SJCRH30 (cell line): ENCODE data around the gene PCDHB4. TPM values are rescaled to one million over a fixed set of nuclear protein-coding genes. Genes with fewer than 3 reads are reported as not detected.
"Not testable (repeated sequence)": the region's sequence is repeated elsewhere in the genome, so short reads cannot be mapped to it uniquely, and the experiment has no call there.

Experiments
- DNase-seq, 2 experiments: peaks; one replicate each; pipeline ENCODE4 v3.0.0-alpha.2; 2015 to 2020
- H3K27ac ChIP-seq: fragments of 250-450 bp; sonication (Bioruptor Pico); 2 replicates; pipeline ENCODE4 v1.5.1; 2020; ENCODE audit warnings: mild to moderate bottlenecking, moderate library complexity
- H3K27me3 ChIP-seq: fragments of 250-450 bp; sonication (Bioruptor Pico); 2 replicates; pipeline ENCODE4 v1.5.1; 2020; ENCODE audit warnings: mild to moderate bottlenecking, moderate library complexity
- H3K36me3 ChIP-seq: fragments of 250-450 bp; sonication (Bioruptor Pico); 2 replicates; pipeline ENCODE4 v1.5.1; 2020; ENCODE audit warnings: mild to moderate bottlenecking, moderate library complexity
- H3K4me1 ChIP-seq: fragments of 250-450 bp; sonication (Bioruptor Pico); 2 replicates; pipeline ENCODE4 v1.5.1; 2020; ENCODE audit warnings: mild to moderate bottlenecking, moderate library complexity
- H3K4me3 ChIP-seq: fragments of 250-450 bp; sonication (Bioruptor Pico); 2 replicates; pipeline ENCODE4 v1.5.1; 2020; ENCODE audit warnings: mild to moderate bottlenecking, moderate library complexity
- H3K9me3 ChIP-seq: fragments of 250-450 bp; sonication (Bioruptor Pico); replicated peaks from 2 replicates; pipeline ENCODE4 v1.5.1; 2020; ENCODE audit warnings: mild to moderate bottlenecking, moderate library complexity
- total RNA-seq: library from RNA; depleted of rRNA; stranded (reverse); fragments of >200 nt; shearing (Covaris generic); gene quantifications from 2 replicates; pipeline ENCODE4 v1.2.3, GENCODE V29; 2014

PCDHB4 gene
- total RNA-seq, 1 experiment from 2014 or later: 0.42 TPM

DNA sequence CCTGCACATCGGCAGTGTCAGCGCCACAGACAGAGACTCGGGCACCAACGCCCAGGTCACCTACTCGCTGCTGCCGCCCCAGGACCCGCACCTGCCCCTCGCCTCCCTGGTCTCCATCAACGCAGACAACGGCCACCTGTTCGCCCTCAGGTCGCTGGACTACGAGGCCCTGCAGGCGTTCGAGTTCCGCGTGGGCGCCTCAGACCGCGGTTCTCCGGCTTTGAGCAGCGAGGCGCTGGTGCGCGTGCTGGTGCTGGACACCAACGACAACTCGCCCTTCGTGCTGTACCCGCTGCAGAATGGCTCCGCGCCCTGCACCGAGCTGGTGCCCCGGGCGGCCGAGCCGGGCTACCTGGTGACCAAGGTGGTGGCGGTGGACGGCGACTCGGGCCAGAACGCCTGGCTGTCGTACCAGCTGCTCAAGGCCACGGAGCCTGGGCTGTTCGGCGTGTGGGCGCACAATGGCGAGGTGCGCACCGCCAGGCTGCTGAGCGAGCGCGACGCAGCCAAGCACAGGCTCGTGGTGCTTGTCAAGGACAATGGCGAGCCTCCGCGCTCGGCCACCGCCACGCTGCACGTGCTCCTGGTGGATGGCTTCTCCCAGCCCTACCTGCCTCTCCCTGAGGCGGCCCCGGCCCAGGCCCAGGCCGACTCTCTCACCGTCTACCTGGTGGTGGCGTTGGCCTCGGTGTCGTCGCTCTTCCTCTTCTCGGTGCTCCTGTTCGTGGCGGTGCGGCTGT, 1.9 kb downstream of the PCDHB4 start:
- DNase-seq, H3K27ac ChIP-seq, H3K36me3 ChIP-seq, H3K4me1 ChIP-seq, H3K9me3 ChIP-seq, H3K4me3 ChIP-seq, H3K27me3 ChIP-seq: not testable (repeated sequence)

DNA sequence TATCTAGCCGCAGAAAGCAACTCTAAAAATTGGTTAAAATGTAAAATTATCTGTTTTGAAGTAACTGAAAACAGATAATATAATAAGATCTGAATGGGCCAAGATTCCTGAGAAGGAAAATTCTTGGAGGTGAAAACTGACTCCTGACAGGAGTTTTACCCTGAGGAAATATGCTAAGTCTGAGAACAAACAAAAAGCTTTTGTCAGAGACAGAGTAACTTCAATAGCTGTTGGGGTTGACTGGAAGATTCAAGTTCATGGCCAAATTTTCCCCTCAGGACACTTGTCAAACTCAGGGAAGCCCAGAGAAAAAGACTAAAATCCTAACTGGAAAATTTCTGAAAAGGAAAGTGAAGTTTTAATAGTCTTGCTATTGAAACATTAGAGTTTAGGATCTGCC, 5.7 kb downstream of the PCDHB4 start:
- Histone ChIP-seq H3K27ac (no peak overlapping the region), H3K36me3 (no peaks in the 10 kb centered on the region), H3K9me3 (no peaks in the 10 kb centered on the region), H3K4me3 (no peak overlapping the region), H3K4me1 (no peaks in the 10 kb centered on the region), H3K27me3 (no peaks in the 10 kb centered on the region)
- no peak for DNase-seq

DNA sequence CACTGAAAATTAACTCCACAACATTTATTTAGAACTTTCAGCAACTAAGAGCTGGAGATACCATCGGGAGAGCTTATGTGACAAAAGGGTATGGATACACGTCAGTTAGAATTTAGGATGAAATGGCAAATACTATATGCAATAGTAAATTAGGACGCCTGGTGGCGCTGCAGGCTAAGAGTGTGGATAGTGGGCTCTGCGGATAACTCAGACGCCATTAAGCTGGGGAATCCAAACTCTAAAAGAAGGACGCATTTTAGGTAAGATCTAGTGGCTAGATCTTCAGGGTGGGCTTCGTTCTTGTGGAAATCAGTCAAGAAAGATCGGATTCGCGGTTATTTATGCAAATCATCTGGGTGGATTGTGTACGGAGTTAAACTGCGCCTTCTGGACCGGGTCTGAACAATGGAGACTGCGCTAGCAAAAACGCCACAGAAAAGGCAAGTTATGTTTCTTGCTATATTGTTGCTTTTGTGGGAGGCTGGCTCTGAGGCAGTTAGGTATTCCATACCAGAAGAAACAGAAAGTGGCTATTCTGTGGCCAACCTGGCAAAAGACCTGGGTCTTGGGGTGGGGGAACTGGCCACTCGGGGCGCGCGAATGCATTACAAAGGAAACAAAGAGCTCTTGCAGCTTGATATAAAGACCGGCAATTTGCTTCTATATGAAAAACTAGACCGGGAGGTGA, 13.6 kb downstream of the PCDHB4 start, which contains the start of gene PCDHB5:
TSS of gene PCDHB5 (plus strand) at position 177 of the 688 bp plus-strand sequence. CDS start at position 406, 229 bp downstream.
- Histone ChIP-seq H3K27me3 (no peaks in the 10 kb centered on the region), H3K4me3 (peak within 1 kb of the TSS; percentile 70), H3K4me1 (no peaks in the 10 kb centered on the region), H3K27ac (peak within 1 kb of the TSS; percentile 76), H3K9me3 (no peaks in the 10 kb centered on the region), H3K36me3 (0 out of 2 replicates have a peak, but pooled peaks cover 6% of the 10 kb centered on the region)
- peak; percentile 55 to 81 for DNase-seq

DNA sequence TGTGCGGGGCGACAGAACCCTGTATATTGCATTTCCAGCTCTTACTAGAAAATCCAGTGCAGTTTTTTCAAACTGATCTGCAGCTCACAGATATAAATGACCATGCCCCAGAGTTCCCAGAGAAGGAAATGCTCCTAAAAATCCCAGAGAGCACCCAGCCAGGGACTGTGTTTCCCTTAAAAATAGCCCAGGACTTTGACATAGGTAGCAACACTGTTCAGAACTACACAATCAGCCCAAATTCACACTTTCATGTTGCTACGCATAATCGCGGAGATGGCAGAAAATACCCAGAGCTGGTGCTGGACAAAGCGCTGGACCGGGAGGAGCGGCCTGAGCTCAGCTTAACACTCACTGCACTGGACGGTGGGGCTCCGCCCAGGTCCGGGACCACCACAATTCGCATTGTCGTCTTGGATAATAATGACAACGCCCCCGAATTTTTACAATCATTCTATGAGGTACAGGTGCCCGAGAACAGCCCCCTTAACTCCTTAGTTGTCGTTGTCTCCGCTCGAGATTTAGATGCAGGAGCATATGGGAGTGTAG, 14.2 kb downstream of the PCDHB4 start:
- Histone ChIP-seq H3K4me1 (no peaks in the 10 kb centered on the region), H3K27me3 (no peaks in the 10 kb centered on the region), H3K4me3 (peak overlapping the region; percentile 70), H3K27ac (peak overlapping the region; percentile 76), H3K36me3 (0 out of 2 replicates have a peak, but pooled peaks cover 6% of the 10 kb centered on the region), H3K9me3 (no peaks in the 10 kb centered on the region)
- DNase-seq: no peak

DNA sequence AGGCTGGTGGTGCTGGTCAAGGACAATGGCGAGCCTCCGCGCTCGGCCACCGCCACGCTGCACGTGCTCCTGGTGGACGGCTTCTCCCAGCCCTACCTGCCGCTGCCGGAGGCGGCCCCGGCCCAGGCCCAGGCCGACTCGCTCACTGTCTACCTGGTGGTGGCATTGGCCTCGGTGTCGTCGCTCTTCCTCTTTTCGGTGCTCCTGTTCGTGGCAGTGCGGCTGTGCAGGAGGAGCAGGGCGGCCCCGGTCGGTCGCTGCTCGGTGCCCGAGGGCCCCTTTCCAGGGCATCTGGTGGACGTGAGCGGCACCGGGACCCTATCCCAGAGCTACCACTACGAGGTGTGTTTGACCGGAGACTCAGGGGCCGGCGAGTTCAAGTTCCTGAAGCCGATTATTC, 15.7 kb downstream of the PCDHB4 start:
- H3K9me3 ChIP-seq, DNase-seq, H3K27me3 ChIP-seq: not testable (repeated sequence)

DNA sequence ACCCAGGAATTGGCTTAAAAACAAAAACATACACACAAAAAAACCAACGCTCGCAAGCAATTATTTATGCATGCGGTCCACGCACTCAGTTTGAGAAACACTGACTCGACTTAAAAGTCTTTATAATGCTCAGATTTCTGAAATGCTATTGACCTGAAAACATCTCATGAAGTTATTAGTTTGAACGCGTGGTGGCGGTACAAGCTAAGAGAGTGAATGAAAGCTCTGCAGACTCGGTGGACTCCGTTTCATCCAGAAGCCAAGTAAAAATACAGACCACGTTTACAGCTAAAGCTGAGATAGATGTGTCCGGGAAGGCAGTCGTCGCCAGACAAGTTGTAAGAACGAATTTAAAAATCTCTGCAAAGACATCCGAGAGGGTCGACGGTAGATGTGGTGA, 28.2 kb downstream of the PCDHB4 start, which contains the start of gene PCDHB6:
TSS of gene PCDHB6 (plus strand) at position 246 of the 400 bp plus-strand sequence. CDS start 201 bp downstream, outside the sequence.
- no peaks in the 10 kb centered on the region for H3K9me3 ChIP-seq
- DNase-seq: no peak
- H3K27me3 ChIP-seq: 0 out of 2 replicates have a peak, but pooled peaks cover 3% of the 10 kb centered on the region
- H3K36me3 ChIP-seq: no peaks in the 10 kb centered on the region
- no peaks in the 10 kb centered on the region for H3K4me1 ChIP-seq
- H3K27ac ChIP-seq: no peak within 1 kb of the TSS
- no peak within 1 kb of the TSS for H3K4me3 ChIP-seq

More for the DNA sequence above, 15.7 kb downstream of the PCDHB4 start:
- not testable (repeated sequence) for H3K4me3 ChIP-seq, H3K4me1 ChIP-seq, H3K27ac ChIP-seq, H3K36me3 ChIP-seq

DNA sequence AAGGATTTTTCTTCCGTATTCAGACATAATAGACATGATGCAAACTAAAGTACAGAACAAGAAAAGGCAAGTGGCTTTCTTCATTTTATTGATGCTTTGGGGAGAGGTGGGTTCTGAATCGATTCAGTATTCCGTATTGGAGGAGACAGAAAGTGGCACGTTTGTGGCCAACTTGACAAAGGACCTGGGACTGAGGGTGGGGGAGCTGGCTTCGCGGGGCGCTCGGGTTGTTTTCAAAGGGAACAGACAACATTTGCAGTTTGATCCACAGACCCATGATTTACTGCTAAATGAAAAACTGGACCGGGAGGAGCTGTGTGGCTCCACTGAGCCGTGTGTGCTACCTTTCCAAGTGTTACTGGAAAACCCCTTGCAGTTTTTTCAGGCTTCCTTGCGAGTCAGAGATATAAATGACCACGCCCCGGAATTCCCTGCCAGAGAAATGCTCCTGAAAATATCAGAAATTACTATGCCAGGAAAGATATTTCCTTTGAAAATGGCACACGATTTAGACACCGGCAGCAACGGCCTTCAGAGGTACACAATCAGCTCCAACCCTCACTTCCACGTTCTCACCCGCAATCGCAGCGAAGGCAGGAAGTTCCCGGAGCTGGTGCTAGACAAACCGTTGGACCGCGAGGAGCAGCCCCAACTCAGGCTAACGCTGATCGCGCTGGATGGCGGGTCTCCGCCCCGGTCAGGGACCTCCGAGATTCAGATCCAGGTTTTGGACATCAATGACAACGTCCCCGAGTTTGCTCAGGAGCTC, 28.8 kb downstream of the PCDHB4 start:
- H3K4me1 ChIP-seq: no peaks in the 10 kb centered on the region
- H3K27me3 ChIP-seq: 0 out of 2 replicates have a peak, but pooled peaks cover 3% of the 10 kb centered on the region
- no peaks in the 10 kb centered on the region for H3K36me3 ChIP-seq
- DNase-seq: no peak
- no peak overlapping the region for H3K27ac ChIP-seq
- H3K4me3 ChIP-seq: no peak overlapping the region
- no peaks in the 10 kb centered on the region for H3K9me3 ChIP-seq

DNA sequence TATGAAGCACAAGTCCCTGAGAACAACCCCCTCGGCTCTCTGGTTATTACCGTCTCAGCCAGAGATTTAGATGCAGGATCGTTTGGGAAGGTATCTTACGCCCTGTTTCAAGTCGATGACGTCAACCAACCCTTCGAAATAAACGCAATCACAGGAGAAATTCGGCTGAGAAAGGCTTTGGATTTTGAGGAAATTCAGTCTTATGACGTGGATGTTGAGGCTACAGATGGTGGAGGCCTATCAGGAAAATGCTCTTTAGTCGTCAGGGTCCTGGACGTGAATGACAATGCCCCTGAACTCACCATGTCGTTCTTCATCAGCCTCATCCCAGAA, 29.3 kb downstream of the PCDHB4 start:
- Histone ChIP-seq H3K4me1 (no peaks in the 10 kb centered on the region), H3K9me3 (no peaks in the 10 kb centered on the region), H3K36me3 (no peaks in the 10 kb centered on the region), H3K27me3 (0 out of 2 replicates have a peak, but pooled peaks cover 3% of the 10 kb centered on the region), H3K4me3 (no peak overlapping the region), H3K27ac (no peak overlapping the region)
- no peak for DNase-seq

DNA sequence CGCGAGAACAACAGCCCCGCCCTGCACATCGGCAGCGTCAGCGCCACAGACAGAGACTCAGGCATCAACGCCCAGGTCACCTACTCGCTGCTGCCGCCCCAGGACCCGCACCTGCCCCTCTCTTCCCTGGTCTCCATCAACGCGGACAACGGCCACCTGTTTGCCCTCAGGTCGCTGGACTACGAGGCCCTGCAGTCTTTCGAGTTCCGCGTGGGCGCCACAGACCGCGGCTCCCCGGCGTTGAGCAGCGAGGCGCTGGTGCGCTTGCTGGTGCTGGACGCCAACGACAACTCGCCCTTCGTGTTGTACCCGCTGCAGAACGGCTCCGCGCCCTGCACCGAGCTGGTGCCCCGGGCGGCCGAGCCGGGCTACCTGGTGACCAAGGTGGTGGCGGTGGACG, 30.0 kb downstream of the PCDHB4 start:
- not testable (repeated sequence) for H3K36me3 ChIP-seq, H3K27me3 ChIP-seq, H3K4me1 ChIP-seq, H3K4me3 ChIP-seq, DNase-seq, H3K9me3 ChIP-seq, H3K27ac ChIP-seq

DNA sequence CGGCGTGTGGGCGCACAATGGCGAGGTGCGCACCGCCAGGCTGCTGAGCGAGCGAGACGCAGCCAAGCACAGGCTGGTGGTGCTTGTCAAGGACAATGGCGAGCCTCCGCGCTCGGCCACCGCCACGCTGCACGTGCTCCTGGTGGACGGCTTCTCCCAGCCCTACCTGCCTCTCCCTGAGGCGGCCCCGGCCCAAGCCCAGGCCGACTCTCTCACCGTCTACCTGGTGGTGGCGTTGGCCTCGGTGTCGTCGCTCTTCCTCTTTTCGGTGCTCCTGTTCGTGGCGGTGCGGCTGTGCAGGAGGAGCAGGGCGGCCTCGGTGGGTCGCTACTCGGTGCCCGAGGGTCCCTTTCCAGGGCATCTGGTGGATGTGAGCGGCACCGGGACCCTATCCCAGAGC, 30.5 kb downstream of the PCDHB4 start:
- not testable (repeated sequence) for H3K4me3 ChIP-seq, H3K36me3 ChIP-seq

DNA sequence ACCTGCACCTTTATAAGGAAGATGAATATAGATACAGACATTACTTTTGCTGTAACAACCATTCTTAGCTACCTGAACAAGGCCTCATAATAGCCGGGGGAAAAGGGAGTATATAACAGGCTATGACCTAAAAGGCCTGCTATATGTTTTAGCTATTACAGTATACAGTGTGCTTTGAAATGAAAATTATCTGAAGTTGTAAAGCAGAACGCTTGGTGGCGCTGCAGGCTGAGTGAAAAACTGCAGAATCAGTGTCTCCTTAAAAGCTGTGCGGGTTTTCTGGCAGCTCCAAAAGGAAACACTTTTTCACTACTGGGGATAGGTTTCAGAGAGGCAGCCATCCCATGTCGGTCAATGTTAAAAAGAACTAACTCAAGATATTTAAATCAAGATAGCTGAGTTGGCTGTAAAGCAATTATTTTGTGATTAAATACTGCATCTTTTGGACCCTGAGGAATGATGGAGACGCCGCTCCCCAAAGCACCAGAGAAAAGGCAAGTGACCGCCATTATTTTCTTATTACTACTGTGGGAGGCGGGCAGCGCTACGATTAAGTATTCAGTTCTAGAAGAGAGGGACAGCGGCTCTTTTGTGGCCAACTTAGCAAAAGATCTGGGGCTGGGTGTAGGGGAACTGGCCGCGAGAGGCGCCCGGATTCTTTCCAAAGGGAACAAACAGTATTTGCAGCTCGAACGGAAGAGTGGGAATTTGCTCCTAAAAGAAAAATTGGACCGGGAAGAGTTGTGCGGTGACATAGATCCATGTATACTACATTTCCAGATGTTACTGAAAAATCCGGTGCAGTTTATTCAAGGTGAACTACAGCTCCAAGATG, 34.1 kb downstream of the PCDHB4 start:
- Histone ChIP-seq H3K9me3 (no peaks in the 10 kb centered on the region), H3K27ac (no peak overlapping the region), H3K27me3 (0 out of 2 replicates have a peak, but pooled peaks cover 3% of the 10 kb centered on the region), H3K4me1 (no peaks in the 10 kb centered on the region), H3K4me3 (no peak overlapping the region), H3K36me3 (no peaks in the 10 kb centered on the region)
- DNase-seq: peak in 1 of 2 experiments; percentile 34

More for the DNA sequence above, 30.5 kb downstream of the PCDHB4 start:
- not testable (repeated sequence) for H3K27me3 ChIP-seq, H3K9me3 ChIP-seq, H3K27ac ChIP-seq, DNase-seq, H3K4me1 ChIP-seq

DNA sequence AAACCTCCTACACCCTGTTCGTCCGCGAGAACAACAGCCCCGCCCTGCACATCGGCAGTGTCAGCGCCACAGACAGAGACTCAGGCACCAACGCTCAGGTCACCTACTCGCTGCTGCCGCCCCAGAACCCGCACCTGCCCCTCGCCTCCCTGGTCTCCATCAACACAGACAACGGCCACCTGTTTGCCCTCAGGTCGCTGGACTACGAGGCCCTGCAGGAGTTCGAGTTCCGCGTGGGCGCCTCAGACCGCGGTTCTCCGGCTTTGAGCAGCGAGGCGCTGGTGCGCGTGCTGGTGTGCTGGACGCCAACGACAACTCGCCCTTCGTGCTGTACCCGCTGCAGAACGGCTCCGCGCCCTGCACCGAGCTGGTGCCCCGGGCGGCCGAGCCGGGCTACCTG, 35.7 kb downstream of the PCDHB4 start:
- not testable (repeated sequence) for H3K27me3 ChIP-seq, DNase-seq, H3K27ac ChIP-seq, H3K9me3 ChIP-seq, H3K36me3 ChIP-seq, H3K4me1 ChIP-seq, H3K4me3 ChIP-seq

DNA sequence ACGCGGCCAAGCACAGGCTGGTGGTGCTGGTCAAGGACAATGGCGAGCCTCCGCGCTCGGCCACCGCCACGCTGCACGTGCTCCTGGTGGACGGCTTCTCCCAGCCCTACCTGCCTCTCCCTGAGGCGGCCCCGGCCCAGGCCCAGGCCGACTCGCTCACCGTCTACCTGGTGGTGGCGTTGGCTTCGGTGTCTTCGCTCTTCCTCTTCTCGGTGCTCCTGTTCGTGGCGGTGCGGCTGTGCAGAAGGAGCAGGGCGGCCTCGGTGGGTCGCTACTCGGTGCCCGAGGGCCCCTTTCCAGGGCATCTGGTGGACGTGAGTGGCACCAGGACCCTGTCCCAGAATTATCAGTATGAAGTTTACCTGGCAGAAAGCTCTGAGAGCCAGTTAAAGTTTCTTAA, 36.3 kb downstream of the PCDHB4 start:
- not testable (repeated sequence) for H3K27ac ChIP-seq, H3K36me3 ChIP-seq, H3K4me3 ChIP-seq, H3K9me3 ChIP-seq, H3K4me1 ChIP-seq, DNase-seq, H3K27me3 ChIP-seq
